A673 (cell line): Measurements from ENCODE around the gene ENTPD2.

Experiments used
- EZH2 ChIP-seq: fragments of 200-600 bp; sonication (generic); IDR thresholded peaks from 2 replicates; pipeline ENCODE4 v1.6.1; 2017; ENCODE audit warnings: borderline replicate concordance, low read depth, mild to moderate bottlenecking, mixed read lengths, antibody characterized with exemption, low read length; ENCODE audit not compliant: poor library complexity, severe bottlenecking
- TF ChIP-seq, protein P1 (sequence below): fragments of 300-800, 200-600 bp; sonication (generic); conservative IDR thresholded peaks from 2 replicates; pipeline ENCODE4 v1.5.1; 2017; ENCODE audit warnings: low read depth, mild to moderate bottlenecking, antibody characterized with exemption, low read length, moderate library complexity, mixed read lengths

DNA sequence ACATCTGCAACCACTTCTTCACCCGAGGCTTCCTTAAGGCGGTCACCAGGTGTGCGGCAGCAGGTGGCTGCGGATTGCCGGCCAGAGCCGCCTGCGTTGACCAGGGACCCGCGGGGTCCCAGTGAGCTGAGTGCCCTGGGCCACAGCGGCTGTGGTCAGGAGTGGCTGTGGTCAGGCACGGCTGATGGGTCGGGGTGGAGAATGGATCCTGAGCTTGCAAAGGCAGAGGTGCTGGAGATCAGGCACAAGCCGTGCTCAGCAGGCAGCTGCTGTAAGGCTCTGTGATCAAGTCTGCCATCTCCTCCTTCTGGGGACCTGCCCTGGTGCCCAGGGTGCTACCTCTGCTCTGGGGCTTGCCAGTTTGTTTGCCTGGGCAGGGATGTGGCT, 25.5 kb upstream of the ENTPD2 start:
- TF ChIP-seq, protein P1, sequence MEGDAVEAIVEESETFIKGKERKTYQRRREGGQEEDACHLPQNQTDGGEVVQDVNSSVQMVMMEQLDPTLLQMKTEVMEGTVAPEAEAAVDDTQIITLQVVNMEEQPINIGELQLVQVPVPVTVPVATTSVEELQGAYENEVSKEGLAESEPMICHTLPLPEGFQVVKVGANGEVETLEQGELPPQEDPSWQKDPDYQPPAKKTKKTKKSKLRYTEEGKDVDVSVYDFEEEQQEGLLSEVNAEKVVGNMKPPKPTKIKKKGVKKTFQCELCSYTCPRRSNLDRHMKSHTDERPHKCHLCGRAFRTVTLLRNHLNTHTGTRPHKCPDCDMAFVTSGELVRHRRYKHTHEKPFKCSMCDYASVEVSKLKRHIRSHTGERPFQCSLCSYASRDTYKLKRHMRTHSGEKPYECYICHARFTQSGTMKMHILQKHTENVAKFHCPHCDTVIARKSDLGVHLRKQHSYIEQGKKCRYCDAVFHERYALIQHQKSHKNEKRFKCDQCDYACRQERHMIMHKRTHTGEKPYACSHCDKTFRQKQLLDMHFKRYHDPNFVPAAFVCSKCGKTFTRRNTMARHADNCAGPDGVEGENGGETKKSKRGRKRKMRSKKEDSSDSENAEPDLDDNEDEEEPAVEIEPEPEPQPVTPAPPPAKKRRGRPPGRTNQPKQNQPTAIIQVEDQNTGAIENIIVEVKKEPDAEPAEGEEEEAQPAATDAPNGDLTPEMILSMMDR = no peak
- no peak for TF ChIP-seq EZH2
